GM10266 (cell line): ENCODE results near the gene PSMD1.
"Not testable (repeated sequence)": the region's sequence is repeated elsewhere in the genome, so short reads cannot be mapped to it uniquely, and the experiment has no call there.

Experiments
- DNase-seq: peaks from one replicate; pipeline ENCODE4 v3.0.0; 2012; ENCODE audit errors: extremely low spot score
- TF ChIP-seq, protein P1 (sequence below): IDR thresholded peaks from 2 replicates; pipeline ENCODE4 v1.5.1; 2012; ENCODE audit warnings: mild to moderate bottlenecking, low read depth; ENCODE audit not compliant: control insufficient read depth, insufficient read depth; ENCODE audit errors: missing control alignments

PSMD1 gene

GRCh38 chr2:231196592-231196991, 139.9 kb downstream of the PSMD1 start:
- no peak for DNase-seq
- TF ChIP-seq, protein P1, sequence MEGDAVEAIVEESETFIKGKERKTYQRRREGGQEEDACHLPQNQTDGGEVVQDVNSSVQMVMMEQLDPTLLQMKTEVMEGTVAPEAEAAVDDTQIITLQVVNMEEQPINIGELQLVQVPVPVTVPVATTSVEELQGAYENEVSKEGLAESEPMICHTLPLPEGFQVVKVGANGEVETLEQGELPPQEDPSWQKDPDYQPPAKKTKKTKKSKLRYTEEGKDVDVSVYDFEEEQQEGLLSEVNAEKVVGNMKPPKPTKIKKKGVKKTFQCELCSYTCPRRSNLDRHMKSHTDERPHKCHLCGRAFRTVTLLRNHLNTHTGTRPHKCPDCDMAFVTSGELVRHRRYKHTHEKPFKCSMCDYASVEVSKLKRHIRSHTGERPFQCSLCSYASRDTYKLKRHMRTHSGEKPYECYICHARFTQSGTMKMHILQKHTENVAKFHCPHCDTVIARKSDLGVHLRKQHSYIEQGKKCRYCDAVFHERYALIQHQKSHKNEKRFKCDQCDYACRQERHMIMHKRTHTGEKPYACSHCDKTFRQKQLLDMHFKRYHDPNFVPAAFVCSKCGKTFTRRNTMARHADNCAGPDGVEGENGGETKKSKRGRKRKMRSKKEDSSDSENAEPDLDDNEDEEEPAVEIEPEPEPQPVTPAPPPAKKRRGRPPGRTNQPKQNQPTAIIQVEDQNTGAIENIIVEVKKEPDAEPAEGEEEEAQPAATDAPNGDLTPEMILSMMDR: no peak

DNA sequence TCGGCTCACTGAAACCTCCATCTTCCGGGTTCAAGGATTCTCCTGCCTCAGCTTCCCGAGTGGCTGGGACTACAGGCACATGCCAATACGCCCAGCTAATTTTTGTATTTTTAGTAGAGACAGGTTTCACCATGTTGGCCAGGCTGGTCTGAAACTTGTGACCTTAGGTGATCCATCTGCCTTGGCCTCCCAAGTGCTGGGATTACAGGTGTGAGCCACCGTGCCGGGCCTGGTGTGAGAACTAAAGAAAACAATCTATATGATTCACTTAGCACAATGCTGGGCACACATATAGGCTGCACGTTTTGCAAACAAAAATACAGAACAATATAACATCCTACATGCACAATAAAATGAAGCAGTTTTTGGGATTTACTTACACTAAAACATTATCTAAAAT, 140.5 kb downstream of the PSMD1 start:
- DNase-seq: not testable (repeated sequence)

- no peak for DNase-seq
- TF ChIP-seq, protein P1: no peak
Measured at GRCh38 chr2:231197706-231198290, 141.1 kb downstream of the PSMD1 start.

DNA sequence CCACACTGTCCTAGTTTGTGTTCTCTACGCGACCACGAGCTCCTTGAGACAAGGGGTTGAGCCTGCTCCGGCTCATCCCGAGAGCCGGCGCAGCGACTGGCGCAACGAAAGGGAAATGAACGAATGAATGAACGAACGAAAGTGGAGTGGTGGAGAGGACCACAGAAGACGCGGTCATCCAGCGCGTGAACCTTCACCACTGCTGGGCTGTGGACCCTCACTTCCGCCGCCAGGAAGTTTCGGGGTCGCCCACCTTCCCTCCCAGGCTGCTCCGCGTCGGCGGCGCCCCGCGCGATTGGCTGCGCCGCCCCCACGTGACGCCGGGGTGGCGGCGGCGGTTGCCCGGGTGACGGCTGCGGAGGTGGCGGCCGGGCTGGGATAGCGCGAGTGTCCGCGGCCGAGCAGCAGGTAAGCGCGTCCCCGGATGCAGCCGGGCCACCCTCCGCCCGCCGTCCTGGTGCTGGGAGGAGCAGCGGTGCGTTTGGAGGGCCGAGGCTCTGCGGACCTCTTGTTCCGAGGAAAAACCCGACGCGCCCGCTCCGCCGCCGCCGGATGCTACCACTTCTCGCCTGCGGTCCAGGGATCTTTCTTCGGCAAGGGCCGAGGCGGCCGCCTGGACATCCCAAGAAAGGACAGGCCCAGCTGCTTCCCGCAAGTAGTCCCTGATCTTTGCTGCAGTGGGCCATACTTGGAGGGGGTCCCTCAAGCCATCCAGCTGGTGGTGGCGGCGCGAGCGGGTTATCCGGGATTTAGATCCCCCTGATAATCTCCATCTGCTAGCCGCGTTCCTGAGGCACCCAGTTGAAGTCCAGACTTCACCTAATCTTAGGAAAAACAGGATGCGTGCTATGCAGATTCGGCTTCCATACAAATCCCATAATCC, 141.9 kb downstream of the PSMD1 start, which contains the start of gene ARMC9:
ARMC9 (plus strand) TSS at position 341 of the 883 bp plus-strand sequence. CDS start 7,608 bp downstream, outside the sequence.
- DNase-seq: peak; percentile 97
- TF ChIP-seq, protein P1: no peak

DNA sequence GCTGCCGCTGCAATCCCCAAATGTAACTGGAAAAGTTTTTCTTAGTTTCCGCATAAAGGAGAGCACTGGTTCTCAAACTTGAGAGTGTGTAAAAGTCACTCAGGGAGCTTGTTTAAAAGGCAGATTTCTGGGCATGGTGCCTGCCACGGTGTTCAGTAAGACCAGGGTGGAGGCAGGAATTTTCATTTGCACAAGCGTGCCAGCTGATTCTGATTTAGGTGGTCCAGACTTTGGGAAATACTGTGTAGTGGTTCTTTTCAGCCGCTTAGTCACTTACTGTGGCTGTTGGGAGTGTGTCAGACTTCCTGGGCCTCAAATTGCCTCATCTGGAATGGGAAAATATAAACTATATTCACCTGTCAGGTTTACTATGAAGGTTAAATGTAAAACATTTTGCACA, 142.6 kb downstream of the PSMD1 start:
- no peak for DNase-seq
- TF ChIP-seq, protein P1: no peak

DNA sequence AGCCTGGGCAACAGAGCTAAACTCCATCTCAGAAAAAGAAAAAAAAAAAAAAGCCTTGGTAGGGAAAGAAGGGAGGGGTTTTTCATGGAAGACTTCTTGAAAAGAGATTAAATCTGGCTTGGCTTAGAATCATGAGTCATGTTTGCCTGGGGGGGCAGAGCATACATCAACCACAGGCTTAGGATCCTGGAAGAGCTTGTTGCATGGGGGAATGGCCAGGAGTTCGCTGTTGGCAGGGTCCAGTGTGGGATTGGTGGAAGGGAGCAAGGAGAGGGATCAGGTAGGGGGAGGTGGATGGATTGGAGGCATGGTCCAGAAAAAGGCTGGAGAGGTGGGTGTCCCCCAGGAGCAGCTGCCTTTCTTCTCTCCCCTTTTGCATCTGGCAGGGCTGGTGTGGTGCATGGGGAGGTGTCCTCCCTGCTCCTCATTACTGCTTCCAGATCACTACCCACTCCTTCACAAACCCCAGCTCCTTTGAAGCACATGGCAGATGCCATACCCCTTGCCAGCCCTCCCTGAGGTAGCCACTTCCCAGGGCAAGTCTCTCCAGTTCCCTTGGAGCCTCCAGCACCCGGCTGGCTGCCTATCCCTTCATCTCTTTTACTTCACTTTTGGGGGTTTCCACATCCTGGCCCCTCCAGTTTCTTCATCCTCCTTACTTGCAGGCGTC, 144.3 kb downstream of the PSMD1 start:
- DNase-seq: no peak
- TF ChIP-seq, protein P1: no peak

- TF ChIP-seq, protein P1: no peak
- DNase-seq: no peak
Measured at GRCh38 chr2:231201475-231201814, 144.8 kb downstream of the PSMD1 start.
